Measurements from ENCODE around the gene MAG. TPM values are rescaled to one million over a fixed set of nuclear protein-coding genes. Genes with fewer than 3 reads are reported as not detected.
"Not testable (repeated sequence)": the region's sequence is repeated elsewhere in the genome, so short reads cannot be mapped to it uniquely, and the experiment has no call there.

MAG gene
- total RNA-seq, 1 experiment from 2014 or later, result not detected

DNA sequence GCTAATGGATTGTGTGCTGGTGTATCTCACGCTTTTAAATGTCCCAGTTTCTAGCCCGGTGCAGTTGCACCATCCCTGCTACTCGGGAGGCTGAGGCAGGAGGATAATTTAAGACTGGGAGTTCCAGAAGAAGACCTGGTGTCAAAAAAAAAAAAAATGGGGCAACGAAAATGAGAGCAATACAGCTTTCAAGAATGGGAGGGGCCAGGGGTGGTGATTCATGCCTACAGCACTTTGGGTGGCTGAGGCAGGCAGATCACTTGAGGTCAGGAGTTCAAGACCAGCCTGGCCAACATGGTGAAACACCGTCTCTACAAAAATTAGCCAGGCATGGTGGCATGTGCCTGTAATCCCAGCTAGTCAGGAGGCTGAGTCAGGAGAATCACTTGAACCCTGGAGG lies 5.9 kb upstream of the MAG start:
- H3K9me3 ChIP-seq (ENCODE audit: control insufficient read depth, low read depth, low read length); H2BK20ac ChIP-seq (ENCODE audit: low read depth, low read length, poor library complexity, severe bottlenecking); H3K27ac Mint-ChIP-seq; H2AFZ ChIP-seq (ENCODE audit: low read length); H3K36me3 Mint-ChIP-seq (ENCODE audit: insufficient read depth in 1 of 3, low read depth in 3 of 3); H4K91ac ChIP-seq (ENCODE audit: insufficient read length, low read depth, low read length); DNase-seq; H2BK15ac ChIP-seq (ENCODE audit: low read depth, low read length); H2AK5ac ChIP-seq (ENCODE audit: insufficient read length, low read length); H4K8ac ChIP-seq (replicated peaks; ENCODE audit: insufficient read length, low read depth, low read length); H3K9me3 Mint-ChIP-seq; H3K27ac ChIP-seq (ENCODE audit: insufficient read length, low read depth, low read length); H3K4me2 ChIP-seq (ENCODE audit: insufficient read depth, insufficient read length, low read length); H2BK12ac ChIP-seq (ENCODE audit: insufficient read length, low read depth, low read length); H3K56ac ChIP-seq (ENCODE audit: insufficient read length, low read depth, low read length); H3K79me1 ChIP-seq (ENCODE audit: insufficient read depth, low read depth, low read length, poor library complexity, severe bottlenecking); H3K27me3 ChIP-seq (ENCODE audit: insufficient read depth, low read length); H3K18ac ChIP-seq (ENCODE audit: insufficient read length, low read depth, low read length); H3K4ac ChIP-seq (ENCODE audit: low read depth, low read length); H3K4me1 ChIP-seq (ENCODE audit: insufficient read depth, low read length); H2BK120ac ChIP-seq (ENCODE audit: low read depth, low read length, poor library complexity, severe bottlenecking); H3K79me2 ChIP-seq (ENCODE audit: insufficient read depth, low read length); H3K9ac ChIP-seq (ENCODE audit: extremely low read depth, insufficient read length, low read length); H3K4me3 Mint-ChIP-seq; H2BK5ac ChIP-seq (ENCODE audit: insufficient read length, low read length); H4K5ac ChIP-seq (ENCODE audit: insufficient read length, low read depth, low read length); H3K23me2 ChIP-seq (ENCODE audit: insufficient read length, low read depth, low read length, poor library complexity, severe bottlenecking); H4K20me1 ChIP-seq (ENCODE audit: control insufficient read depth, insufficient read depth, insufficient read length); H3K23ac ChIP-seq (ENCODE audit: insufficient read length, low read depth, low read length); H3T11ph ChIP-seq (ENCODE audit: low read length); H3K14ac ChIP-seq (ENCODE audit: insufficient read depth, low read length): not testable (repeated sequence)
- Mint-ChIP-seq H3K4me1 (peaks cover 17 to 29% of the 10 kb centered on the region in 2 experiments), H3K27me3 (ENCODE audit: low read depth) (peaks cover 22% of the 10 kb centered on the region)
- WGBS (ENCODE audit: extremely low coverage, insufficient read length, low lambda C conversion rate), result no CpG with 5 or more reads among the region's 5 CpGs

All from H9 (cell line).